HK-2 (cell line): Measurements from ENCODE around the gene TNFAIP1.

Experiments
- DNase-seq: peaks from one replicate; pipeline ENCODE4 v3.0.0-alpha.2; 2018; ENCODE audit not compliant: unreplicated experiment

Gene TNFAIP1

DNA sequence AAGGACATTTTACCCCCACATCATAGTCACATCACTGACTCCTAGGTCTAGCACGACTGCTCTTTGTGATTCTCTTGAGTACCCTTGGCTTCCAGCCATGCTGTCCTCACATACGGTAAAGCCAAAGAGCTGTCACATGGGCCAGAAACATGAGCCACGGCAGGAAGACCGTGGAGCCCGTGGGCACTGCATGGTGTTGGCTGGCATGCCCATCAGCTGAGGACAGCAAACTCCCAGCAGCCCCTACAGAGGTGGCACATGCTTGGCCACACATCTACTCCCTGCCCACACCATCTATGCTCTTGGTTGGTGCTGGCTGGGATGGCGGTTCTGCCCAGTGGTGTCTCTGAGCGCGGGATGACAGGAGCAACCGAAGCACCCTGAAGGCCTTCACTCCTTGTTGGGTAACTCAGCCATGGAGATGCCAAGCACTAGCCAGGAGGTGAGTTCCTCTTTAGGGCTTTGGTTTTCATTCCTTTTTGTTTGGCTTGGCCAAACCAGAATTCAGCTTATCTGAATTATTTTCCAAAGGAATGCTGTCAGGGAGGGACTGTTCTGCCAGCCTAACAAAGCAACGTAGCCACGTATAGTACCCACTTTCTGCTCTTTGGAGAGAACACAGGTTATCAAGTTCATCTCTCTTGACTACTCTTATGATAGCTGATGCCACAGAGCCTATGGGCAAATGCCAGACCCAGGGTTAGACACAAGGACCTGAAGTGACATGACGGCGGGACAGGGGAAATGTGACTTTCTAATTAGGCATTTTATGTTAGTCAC lies 10.0 kb downstream of the TNFAIP1 start:
- DNase-seq, result no peak

DNA sequence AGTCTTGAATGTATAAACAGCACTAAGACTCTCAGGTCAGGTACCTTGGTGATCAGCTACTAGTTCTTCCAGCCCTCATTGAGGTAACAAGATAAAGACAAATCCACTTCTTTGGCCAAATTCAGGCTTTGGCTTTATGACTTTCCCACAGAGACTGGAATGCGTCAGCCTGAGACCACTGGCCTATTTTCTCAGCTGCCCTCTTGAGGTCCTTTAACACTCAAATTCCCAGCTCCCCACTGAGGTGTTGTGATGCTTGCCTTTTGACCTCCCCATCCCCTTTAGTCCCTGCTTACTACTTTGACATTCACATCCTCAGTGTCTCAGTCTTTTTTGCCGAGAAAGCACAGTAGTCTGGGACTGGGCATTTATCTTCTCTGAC lies 10.6 kb downstream of the TNFAIP1 start:
- no peak for DNase-seq

DNA sequence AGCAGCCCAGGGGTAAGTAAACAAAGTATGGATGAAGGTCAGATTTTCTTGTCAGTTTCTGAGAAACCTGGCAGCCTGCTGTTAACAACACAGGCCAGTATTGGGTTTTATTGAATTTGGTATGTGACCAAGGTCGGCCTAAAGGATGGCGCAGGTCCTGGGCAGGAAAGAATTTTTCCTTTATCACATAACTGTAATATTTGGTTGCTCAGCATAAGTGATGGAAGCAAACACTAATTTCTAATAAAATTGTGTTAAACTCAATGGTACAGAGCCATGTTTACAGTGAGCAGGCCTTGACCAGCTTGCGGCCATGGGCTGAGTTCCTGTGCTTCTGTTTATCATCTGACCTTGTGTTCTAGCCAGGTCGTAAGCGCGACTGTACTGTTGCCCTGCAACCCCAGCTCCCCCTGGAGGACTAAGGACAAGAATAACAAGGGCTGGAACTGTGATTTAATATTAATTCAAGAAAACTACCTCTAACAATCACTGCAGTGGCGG lies 11.2 kb downstream of the TNFAIP1 start:
- no peak for DNase-seq

DNA sequence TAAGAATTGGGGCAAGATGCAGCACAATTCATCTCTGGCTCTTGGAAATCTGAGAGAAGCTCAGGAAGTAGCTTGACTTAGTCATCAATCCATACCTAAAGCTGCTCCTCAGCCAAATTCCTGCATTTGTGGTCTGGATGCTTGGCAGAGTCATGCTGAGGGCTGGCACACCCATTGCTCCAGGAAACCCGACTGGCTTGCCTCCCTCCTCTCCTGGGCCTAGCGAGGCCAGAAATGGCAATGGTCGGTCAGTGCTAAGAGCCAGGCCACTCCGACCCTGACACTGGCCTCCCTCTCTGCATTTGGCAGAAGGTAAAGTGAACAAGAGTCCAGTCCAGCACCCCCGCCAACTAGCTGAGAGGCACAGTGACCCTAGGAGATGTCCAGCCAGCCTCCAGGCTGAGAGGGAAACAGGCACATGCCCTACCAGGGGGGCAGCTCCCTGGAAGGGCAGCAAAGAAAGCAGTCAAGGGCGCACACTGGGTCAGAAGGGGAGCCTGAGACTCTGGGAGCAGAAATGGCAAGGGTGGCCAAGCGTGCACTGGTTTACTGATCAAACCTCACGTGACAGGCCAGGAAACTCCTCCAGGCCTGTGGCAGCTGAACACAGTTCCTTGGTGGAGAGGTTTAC lies 11.8 kb downstream of the TNFAIP1 start:
- peak; percentile 81 for DNase-seq

DNA sequence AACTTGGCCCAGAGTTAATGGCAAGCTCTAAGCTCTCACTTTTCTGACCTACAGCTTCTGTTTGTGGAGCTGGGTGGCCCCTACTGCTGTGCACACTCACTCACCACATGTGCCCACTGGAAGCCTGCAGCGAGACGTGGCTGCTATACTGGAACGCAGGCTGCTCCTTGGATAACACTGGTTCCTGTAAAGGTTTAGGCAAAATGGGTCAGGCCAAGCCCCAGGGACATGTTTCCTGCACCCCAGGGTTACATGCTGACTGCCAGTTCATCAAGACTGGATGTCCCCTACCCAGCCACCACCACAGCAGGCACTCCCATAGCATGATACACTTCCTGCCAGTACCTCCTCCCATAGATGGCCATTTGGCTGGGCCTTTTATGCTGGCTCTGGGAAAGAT lies 13.4 kb downstream of the TNFAIP1 start:
- no peak for DNase-seq

DNA sequence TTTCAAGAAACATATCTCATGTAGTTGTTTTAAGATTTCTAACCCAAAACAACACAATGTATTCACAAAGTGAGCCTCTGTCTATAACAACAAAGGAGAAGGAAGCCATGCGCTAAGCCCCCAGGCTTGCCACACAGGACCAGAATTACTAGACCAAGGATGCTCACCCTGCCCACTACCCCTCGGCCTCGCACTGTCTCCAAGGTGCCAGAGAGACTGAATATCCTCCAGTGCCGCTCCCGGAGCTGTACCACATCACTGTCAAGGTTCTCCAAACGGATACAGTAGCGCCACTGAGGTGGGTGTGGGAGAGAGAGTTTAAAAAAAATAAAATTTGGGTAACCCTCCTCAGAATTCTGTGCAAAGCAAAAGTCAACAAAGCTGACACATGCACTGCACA lies 14.7 kb downstream of the TNFAIP1 start:
- DNase-seq, result no peak

DNA sequence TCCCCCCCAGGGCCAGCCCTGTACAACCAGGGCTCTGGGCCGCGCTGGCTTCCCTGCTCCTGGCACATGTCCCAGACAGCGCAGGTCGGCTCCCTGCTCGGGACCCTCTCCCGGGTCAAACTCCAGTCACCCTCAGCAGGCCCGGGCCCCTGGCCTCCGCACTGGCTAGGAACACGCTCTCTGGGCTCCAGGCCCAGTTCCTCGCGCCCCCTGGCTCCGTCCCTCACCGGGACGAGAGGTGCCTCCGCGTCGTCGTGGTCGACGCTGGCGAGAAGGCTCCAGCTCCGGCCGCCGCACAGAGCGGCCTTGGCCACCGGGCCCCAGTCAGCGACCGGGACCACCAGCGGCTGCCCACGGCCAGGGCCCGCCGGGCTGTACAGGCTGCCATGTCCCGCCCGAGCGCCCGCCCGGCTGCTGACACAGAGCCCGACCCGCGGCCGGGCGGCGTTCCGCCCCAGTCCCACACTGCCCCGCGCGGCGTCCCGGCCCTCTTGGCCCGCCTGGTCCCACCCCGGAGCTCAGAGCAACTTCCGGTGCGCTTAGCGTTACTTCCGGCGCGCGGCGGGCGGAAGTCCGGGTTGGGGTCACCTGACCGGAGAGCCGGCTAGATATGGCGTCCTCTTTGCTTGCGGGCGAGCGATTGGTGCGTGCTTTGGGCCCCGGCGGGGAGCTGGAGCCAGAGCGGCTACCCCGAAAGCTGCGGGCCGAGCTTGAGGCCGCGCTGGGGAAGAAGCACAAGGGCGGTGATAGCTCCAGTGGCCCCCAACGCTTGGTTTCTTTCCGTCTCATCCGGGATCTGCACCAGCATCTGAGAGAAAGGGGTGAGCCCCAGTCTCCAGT lies 21.7 kb downstream of the TNFAIP1 start, which contains the start of gene POLDIP2:
Gene POLDIP2 (minus strand): TSS at position 467 of the 840 bp plus-strand sequence. CDS start 79 bp downstream, at position 388.
- DNase-seq, result peak; percentile 96

DNA sequence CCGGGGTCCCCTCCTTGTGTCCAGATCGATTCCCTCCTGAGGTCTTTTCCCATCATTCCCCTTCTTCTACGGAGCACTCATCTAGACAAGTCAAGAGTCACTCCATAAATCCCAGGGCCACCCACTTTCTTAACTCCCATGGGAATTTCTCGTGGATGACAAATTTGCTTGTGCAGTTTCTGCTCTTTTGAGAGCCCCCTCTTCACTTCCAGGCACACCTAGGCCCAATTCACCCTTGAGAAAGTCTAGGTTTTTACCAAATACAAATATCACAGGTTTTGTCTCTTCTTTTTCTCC lies 22.3 kb downstream of the TNFAIP1 start:
- no peak for DNase-seq

DNA sequence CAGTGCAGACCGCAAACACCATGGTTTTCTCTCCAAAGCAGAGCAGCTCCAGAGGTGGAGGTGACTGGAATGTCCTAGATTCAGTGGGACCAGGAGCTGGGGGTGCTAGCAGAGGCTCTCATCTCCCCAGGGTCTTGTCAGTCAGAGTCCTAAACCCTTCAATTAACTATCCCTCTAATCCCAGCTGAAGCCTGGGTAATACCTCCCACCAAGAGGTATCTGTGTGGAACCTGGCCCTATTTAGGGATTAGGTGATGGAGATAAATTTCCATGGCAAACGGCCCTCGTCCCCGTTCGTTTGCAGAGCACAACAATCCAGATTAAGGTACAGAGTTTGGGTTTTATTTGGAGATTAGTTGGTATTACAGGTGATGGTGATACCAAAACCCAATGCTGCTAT lies 27.6 kb downstream of the TNFAIP1 start:
- DNase-seq, result no peak

DNA sequence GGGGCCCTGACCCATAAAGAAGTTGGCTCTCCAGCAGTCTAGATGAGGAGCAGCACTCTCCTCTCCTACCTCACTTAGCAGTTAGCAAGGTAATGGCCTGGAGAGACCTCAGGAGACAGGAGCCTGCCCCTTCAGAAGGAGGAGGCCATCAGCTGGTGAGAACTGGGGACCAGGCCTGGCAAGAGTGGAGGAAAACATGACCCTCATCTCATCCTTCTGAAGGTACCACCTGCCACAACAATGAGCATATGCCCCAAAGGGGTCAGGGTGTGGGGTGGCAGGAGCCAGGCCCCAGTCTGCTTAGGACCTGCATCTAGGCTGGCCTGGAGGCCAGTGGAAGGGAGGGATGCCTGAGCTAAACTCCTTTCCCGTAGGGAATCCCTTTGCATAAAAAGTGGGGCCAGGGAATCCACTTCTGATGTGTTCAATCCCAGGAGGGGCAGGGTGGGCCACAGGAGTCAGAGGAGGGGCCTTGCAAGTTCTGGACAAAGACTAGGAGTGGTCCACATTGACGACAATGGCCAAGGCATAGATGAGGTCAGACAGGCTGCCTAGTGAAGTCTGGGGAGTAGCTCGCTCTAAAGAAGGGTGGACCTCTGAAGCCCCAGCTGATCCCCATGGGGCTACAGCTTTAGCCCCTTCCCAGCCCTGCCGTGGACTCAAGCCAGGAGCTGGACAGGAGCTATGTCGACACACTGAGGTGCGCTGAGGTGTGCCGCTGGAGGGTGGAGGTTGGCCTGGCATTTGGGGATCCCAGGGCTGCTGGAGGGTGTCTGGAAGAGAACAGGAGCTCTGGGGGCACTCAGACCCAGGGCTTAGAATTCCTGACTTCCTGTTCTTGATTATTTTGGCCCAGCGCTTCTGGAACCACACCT lies 28.5 kb downstream of the TNFAIP1 start:
- DNase-seq, result no peak

DNA sequence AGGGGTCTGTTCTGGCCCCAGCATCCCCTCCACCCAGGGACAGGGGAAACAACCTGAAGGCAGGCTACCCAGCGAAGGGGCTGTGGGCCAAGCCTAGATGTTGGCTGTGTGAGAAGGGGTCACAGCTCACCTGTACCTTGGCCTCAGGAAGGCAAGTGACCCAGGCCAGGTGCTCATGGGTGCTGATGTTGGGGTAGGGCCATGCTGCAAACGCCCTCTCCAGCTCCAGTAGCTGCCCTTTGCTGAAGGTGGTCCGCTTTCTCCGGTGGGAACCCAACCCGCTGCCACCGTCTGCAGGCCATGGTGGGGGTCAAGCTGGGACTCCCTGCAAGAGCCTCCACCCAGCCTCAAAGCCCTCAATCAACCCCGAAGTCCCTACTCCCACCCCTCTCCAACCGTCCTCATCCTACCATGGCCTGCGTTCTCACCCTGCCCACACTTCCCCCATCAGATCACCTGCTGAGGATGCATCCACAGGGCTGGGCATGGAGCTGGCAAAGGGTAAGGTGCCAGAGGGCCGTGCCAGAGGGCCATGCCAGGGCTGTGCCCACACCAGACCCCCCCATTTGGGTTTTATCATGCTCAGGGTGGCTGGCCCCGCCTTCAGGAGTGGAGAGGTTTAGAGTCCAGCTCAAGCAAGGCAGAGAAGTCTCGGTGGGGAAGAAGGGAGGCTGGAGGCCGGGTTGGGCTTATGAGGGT lies 29.3 kb downstream of the TNFAIP1 start, which contains the start of gene SEBOX:
Gene SEBOX (minus strand): TSS at position 535 of the 699 bp plus-strand sequence. CDS start 48 bp downstream, at position 487.
- DNase-seq, result no peak

DNA sequence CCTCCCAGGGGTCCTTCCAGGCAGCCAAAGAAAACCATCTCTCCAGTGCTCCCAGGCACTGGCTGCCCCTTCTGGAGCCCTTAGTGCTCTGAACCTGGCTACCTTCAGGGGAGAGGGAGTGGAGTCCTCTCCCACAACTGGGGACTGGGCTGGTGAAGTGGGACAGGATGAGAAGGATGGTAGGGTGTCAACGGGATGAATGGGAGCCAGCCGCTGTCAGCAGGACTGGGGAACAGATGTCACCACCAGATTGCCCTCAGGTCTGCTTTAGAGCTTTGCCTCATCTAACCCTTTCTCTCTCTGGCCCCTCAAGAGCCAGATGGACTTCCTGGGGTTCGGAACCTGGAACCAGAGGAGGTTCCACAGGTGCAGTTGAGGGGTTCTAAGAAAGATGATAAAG lies 29.9 kb downstream of the TNFAIP1 start:
- no peak for DNase-seq

DNA sequence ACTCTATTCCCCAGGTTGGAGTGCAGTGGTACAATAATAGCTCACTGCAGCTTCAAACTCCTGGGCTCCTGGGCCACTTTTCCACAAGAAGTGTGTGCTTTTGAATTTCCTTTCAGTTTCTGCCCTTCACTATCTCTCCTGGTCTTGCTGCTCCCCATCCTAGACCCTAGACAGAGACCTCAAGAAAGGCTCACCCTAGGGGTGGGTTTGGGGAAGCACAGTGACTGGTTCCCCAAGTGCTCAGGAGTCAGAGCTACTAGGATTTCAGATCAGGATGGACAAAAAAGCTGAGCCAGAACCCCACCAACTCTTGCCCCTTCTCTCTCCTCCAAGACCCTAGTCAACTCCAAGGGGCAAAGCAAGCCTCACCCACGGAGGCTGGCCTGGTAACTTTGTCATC lies 31.0 kb downstream of the TNFAIP1 start:
- DNase-seq, result no peak

DNA sequence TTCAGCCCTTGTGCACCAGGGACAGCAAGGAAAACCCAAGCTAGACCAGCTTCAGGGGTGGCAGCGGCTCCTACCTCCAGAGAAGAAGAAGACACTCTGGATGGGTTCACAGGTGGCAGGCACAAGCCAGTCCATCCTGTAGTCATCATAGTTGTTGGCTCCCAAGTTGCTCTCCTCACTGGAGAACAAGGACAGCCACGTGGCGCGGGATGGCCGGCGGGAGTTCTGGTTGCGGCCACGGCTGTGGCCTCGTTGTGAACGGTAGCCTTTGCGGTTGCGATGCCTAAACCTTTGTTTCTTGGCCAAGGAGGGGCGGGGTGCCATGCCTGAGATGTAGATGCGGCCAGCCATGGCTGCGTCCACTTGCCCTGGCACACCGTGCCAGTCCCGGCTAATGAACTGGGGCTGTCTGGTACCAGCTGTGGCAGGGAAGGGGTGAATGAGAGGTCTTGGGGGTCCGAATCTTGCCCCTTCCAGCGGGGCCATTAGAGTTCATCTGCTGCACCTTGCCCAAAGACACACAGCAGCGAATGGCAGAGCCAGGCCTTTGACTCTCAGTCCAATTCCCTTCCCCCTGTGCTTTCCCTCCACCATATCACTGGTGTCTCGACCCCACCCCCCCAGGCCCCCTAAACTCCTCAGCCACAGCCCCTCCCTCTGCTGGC lies 32.2 kb downstream of the TNFAIP1 start:
- no peak for DNase-seq

DNA sequence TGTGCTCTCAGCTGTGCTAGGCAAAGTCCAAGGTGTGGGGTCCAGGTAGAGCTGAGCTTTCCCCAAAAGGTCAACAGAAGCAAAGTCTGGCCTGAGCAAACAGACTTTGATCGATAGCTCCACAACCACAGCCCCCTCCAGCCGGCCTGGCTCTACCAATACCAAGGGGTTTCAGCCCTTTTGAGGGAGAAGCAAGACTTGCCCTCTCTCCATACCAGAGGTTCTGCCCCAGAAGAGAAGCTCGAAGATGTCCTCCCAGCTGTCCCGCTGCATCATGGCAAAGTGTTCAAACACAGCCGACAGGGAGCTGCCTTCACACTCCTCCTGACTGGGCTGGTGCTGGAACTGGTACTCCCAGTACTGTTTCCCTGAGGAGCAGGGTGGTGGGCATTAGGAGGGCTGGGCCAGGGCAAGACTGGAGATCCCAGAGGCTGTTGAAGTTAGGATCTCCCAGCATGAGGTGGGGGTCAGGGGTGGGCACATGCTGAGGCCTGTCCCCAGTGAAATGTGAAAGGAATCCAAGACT lies 32.8 kb downstream of the TNFAIP1 start:
- DNase-seq, result no peak

DNA sequence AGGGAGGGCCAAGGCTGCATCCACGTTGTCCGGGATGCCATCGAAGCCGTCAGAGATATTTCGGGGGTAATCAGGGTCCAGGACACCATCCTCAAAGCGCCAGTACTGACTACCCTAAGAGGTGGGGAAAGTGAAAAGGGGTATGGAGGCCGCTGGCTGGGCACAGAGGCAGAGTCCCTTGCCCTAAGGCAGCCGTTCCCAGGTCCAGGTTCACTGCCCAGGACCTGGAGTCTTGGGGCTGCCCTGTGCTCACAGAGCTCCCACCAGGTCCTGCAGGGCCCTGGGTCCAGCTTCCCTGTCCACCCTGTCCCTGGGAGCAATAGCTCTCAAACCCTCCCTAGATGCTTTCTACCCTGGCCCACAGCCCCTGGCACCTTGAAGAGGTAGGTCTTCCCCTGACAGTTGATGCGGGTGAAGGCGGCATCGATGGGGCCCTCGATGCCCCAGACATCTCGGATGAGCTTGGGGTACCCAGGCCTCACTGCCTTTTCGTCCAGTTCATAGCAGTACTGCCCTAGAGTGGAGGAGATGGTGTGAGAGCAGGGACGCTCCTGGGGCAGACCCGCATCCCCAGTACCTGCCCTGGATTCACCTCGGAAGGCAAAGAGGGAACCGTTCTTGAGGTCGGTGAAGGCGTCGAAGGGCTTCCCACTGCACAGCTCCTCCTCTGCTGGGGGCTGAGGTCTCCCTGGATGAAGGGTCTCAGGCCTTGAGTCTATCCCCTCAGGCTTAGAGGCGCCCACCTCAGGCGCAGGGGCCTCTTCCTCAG lies 33.5 kb downstream of the TNFAIP1 start:
- no peak for DNase-seq

DNA sequence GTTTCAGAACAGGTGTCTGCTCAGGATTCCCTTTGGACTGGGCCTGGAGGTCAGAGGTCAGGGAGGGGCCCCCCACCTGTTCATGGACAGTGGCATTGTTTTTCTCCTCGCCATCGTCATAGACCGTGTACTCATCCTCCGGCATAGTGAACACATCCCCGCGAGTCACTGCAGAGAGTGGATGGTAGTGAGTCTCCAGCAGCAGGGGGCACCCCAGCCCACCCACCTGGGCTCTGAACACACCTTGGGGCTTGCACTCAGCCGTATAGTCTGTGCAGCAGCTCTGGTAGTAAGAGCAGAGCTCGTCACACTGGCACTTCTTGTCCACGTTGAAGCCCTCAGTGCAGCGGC lies 34.1 kb downstream of the TNFAIP1 start:
- DNase-seq, result no peak

DNA sequence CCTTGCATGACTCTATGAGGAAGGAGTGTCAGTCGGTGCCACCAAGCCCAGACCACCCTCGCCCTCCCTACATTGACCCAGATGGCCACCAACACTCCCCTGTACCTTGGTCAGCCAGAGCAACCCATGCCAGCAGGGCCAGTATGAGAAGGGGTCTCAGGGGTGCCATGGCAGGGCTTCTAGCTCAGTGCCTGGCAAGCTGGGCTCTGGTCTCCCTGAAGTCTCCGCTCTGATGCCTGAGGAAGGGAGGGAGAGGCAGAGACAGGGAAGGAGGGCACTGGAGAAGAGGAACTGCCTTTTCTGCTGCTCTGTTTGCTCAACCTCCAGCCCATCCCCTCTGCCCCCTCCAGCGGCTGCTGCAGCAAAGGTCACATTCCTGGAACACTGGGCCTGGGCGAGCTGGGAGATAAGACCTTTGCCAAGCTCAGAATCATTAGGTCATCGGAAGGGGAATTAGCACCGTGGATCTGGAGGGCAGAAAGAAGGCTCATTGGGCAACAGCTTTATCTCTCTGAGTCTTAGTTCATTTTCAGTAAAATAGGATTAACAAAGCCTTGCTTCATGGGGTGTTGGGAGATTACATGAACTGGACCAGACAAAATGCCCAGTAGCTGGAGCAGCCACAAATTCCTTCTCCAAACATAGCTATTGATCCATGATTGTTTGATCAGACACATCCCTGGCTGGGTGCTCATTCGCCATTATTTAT lies 34.6 kb downstream of the TNFAIP1 start, which contains the start of gene VTN:
Gene VTN (minus strand): TSS at position 273 of the 709 bp plus-strand sequence. CDS start 104 bp downstream, at position 169.
- no peak for DNase-seq

DNA sequence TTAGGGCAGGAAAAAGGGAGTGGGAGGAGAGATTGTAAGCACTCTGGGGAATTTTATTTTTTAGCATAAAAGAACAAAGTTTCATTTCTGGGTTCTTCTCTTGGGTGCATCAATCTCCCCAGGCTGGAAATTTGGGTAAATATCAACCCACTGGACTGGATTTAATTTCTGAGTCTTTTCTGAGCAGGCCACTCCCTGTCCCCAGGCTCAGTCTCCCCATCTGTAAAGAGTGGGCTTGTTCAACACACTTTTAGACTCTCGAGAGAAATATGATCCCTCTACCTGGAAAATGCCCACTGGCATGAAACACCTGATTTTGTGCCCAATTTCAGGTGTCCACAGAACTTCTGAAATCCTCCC lies 35.2 kb downstream of the TNFAIP1 start:
- no peak for DNase-seq
